ENCODE results near the gene MFF.

DNA sequence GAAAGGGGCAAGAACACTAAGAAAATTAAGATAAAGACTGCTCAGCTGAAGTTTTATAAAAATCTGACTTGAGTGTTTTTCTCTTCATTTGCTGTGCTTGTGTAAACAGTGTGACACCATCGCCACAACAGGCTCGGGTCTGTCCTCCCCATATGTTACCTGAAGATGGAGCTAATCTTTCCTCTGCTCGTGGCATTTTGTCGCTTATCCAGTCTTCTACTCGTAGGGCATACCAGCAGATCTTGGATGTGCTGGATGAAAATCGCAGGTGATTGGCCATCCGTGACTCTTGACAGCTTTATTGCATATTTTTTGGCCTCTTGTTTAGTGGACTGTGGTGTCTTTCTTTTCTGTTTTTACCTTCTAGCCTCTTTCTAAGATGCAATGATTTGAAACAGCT lies 22.1 kb downstream of the MFF start:
- no peak for TF ChIP-seq POLR2A (IDR thresholded peaks at IDR 0.05)
- TF ChIP-seq, protein P1, sequence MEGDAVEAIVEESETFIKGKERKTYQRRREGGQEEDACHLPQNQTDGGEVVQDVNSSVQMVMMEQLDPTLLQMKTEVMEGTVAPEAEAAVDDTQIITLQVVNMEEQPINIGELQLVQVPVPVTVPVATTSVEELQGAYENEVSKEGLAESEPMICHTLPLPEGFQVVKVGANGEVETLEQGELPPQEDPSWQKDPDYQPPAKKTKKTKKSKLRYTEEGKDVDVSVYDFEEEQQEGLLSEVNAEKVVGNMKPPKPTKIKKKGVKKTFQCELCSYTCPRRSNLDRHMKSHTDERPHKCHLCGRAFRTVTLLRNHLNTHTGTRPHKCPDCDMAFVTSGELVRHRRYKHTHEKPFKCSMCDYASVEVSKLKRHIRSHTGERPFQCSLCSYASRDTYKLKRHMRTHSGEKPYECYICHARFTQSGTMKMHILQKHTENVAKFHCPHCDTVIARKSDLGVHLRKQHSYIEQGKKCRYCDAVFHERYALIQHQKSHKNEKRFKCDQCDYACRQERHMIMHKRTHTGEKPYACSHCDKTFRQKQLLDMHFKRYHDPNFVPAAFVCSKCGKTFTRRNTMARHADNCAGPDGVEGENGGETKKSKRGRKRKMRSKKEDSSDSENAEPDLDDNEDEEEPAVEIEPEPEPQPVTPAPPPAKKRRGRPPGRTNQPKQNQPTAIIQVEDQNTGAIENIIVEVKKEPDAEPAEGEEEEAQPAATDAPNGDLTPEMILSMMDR (IDR thresholded peaks at IDR 0.05) = no peak
